ENCODE results near the gene SPATS2.

DNA sequence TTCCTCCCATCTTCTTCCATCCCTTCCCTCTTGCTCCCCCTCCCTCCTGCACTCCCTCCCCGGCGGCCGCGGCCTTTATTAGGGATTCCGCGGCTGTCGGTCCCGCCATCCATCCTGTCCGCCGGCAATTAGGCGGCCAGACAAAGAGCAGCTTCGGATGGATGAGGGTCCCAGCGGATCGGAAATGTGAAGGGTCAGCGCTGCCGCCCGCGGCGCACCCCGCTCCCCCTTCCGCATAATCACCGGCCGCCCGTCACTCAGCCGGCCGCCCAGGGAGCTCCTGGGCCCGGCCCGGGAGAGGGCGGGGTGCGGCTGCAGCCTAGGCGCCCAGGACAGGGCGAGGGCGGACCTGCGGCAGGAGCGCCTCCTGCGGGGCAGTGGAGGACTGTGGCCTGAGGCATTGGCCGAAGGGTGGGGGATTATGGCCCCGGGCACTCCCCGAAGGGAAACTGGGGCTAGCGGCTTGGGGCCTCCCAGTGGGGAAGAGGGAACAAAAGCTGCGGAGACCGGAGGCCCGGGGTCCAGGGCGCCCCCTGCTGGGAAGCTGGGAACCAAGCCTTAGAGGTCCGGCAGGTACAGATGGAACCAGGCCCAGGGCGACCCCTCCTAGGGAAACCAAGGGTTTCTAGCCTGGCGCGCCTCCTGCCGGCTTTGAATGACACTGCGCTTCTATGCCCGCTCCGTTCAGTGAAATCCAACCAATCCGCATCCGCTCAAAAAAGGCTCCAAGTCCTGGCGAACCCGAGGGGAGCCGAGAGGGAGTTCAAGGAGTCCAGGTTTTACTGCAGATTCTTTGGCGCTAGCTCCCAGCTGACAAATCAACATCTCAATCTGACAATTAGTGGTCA is 25.0 kb upstream of the SPATS2 start:
- TF ChIP-seq, protein P1, sequence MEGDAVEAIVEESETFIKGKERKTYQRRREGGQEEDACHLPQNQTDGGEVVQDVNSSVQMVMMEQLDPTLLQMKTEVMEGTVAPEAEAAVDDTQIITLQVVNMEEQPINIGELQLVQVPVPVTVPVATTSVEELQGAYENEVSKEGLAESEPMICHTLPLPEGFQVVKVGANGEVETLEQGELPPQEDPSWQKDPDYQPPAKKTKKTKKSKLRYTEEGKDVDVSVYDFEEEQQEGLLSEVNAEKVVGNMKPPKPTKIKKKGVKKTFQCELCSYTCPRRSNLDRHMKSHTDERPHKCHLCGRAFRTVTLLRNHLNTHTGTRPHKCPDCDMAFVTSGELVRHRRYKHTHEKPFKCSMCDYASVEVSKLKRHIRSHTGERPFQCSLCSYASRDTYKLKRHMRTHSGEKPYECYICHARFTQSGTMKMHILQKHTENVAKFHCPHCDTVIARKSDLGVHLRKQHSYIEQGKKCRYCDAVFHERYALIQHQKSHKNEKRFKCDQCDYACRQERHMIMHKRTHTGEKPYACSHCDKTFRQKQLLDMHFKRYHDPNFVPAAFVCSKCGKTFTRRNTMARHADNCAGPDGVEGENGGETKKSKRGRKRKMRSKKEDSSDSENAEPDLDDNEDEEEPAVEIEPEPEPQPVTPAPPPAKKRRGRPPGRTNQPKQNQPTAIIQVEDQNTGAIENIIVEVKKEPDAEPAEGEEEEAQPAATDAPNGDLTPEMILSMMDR (conservative IDR thresholded peaks at IDR 0.05 in 1 of 2, IDR thresholded peaks at IDR 0.05 in 1 of 2; ENCODE audit: low read depth in 1 of 2, low read length in 2 of 2): peak; percentile 71 to 73
- peak; percentile 20 for TF ChIP-seq EZH2 (IDR thresholded peaks at IDR 0.05; ENCODE audit: low read length, missing control alignments)
